Thoracic aorta (tissue), 2 donors: Measurements from ENCODE around the gene ZKSCAN1. TPM values are rescaled to one million over a fixed set of nuclear protein-coding genes. Genes with fewer than 3 reads are reported as not detected.

ENCODE experiments used
- ATAC-seq: fragments of 150-250 bp; one replicate; pipeline ENCODE4 v1.8.0; 2017; ENCODE audit warnings: low read depth; ENCODE audit not compliant: insufficient number of reproducible peaks, low FRiP score
- DNase-seq: peaks from one replicate; pipeline ENCODE4 v3.0.0-alpha.2; 2020; ENCODE audit warnings: low spot score
- H3K27ac ChIP-seq, 2 donors: fragments of 200-600 bp; sonication (generic); 1 replicate in 1 of 2; 2 replicates in 1 of 2; pipeline ENCODE4 v1.5.1; 2016; ENCODE audit warnings: mild to moderate bottlenecking in 2 of 2, moderate library complexity in 2 of 2
- H3K27me3 ChIP-seq: fragments of 200-600 bp; sonication (generic); replicated peaks from 2 replicates; pipeline ENCODE4 v1.6.0; 2016; ENCODE audit warnings: mild to moderate bottlenecking; ENCODE audit not compliant: insufficient read depth
- H3K36me3 ChIP-seq: fragments of 200-600 bp; sonication (generic); one replicate; pipeline ENCODE4 v1.5.1; 2016
- H3K4me1 ChIP-seq, 2 donors: fragments of 200-600 bp; sonication (generic); 1 replicate in 1 of 2; 2 replicates in 1 of 2; pipeline versions ENCODE4 v1.5.1 to v1.6.0; 2016; ENCODE audit warnings: low read depth in 2 of 2, mild to moderate bottlenecking in 1 of 2; ENCODE audit not compliant: control insufficient read depth in 1 of 2
- H3K4me3 ChIP-seq: fragments of 200-600 bp; sonication (generic); 2 replicates; pipeline ENCODE4 v1.5.1; 2016; ENCODE audit warnings: mild to moderate bottlenecking
- H3K9me3 ChIP-seq: fragments of 200-600 bp; sonication (generic); 2 replicates; pipeline ENCODE4 v1.5.1; 2016
- total RNA-seq, 2 donors: library from RNA; depleted of rRNA; stranded (reverse); fragments of >200 nt; gene quantifications; one replicate each; pipeline versions ENCODE4 v1.1.0 to v1.2.3, GENCODE V29; 2016
- TF ChIP-seq, protein P1 (sequence below): fragments of 200-600 bp; sonication (generic); IDR thresholded peaks from one replicate; pipeline ENCODE4 v1.5.1; 2019; ENCODE audit warnings: antibody characterized with exemption

Gene ZKSCAN1
- total RNA-seq, 2 donors from 2014 or later: 25.6 to 42.5 TPM

DNA sequence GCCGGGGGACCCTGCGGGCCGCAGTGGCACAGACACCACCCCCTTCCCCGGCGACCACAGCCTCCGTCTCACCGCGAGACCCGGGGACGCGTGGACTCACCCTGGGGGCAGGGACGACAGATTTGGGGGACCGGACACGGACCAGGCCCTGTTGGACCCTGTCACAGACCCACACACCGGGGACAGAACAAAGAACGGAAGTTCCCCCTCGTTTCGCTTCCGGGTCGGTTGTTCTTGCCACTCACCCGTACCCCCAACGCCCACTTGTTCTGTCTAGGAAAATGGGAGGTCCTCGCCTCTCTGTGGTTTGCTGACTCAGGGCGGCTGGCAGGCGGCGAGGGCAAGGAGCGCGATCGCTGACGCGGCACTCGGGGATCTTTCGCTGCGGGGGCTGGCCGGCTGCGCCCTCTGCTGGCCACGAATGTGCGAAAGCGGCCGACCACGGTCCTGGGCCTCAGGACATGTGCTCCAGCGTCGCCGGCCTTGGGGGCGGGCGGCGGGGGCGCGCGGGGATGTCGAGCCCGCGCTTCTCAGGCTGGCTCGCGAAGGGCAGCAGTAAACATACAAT is 66.2 kb downstream of the ZKSCAN1 start, which contains the start of gene ZNF3:
ZNF3 (minus strand) TSS at position 189 of the 568 bp plus-strand sequence. CDS start 4,366 bp downstream, outside the sequence.
- ATAC-seq (peak; percentile 97), DNase-seq (peak; percentile 97)
- TF ChIP-seq, protein P1, sequence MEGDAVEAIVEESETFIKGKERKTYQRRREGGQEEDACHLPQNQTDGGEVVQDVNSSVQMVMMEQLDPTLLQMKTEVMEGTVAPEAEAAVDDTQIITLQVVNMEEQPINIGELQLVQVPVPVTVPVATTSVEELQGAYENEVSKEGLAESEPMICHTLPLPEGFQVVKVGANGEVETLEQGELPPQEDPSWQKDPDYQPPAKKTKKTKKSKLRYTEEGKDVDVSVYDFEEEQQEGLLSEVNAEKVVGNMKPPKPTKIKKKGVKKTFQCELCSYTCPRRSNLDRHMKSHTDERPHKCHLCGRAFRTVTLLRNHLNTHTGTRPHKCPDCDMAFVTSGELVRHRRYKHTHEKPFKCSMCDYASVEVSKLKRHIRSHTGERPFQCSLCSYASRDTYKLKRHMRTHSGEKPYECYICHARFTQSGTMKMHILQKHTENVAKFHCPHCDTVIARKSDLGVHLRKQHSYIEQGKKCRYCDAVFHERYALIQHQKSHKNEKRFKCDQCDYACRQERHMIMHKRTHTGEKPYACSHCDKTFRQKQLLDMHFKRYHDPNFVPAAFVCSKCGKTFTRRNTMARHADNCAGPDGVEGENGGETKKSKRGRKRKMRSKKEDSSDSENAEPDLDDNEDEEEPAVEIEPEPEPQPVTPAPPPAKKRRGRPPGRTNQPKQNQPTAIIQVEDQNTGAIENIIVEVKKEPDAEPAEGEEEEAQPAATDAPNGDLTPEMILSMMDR: peak; percentile 95
- peaks cover 19 to 34% of the 10 kb centered on the region in 2 donors for H3K4me1 ChIP-seq
- H3K36me3 ChIP-seq: peaks cover 10% of the 10 kb centered on the region
- peak within 1 kb of the TSS; percentile 80 for H3K4me3 ChIP-seq
- H3K27me3 ChIP-seq: no peaks in the 10 kb centered on the region
- H3K27ac ChIP-seq: peak within 1 kb of the TSS; percentile 70 to 86
- no peaks in the 10 kb centered on the region for H3K9me3 ChIP-seq

DNA sequence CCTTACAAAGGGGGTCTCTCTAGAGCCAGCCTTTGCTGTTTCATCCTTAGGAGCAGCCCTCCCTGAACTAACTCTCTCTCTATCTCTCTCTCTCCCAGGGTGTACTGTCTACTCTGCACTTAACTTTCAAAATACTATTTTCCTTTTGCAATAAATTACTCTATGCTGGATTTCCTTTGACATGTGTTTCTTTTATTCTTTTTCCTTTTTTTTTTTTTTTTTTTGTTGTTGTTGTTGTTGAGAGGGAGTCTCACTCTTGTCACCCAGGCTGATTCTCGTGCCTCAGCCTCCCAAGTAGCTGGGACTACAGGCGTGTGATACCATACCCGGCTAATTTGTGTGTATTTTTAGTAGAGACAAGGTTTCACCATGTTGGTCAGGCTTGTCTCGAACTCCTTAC is 67.6 kb downstream of the ZKSCAN1 start:
- peaks cover 20 to 35% of the 10 kb centered on the region in 2 donors for H3K4me1 ChIP-seq
- no peaks in the 10 kb centered on the region for H3K9me3 ChIP-seq

DNA sequence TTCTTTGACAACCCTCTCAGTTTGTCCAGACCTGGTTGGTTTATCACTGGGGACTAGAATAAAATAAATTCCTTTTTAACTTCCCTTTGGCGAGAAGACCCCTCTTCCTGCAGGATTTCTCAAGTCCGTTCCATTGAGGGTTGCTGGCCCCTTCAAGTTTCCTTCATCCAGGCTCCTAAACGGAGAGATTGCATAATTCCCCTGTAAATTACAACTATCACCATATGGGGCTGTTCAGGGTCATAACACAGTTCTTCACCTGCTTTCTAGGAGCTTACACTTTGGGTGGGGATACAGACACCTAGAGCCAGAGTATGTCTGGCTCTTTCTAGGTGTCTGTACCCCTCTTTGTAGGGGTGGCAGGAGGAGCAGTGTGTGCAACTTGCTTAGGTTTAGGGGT is 70.1 kb downstream of the ZKSCAN1 start:
- no peak overlapping the region for H3K4me3 ChIP-seq
- no peaks in the 10 kb centered on the region for H3K9me3 ChIP-seq
- peaks cover 19 to 31% of the 10 kb centered on the region in 2 donors for H3K4me1 ChIP-seq
- H3K36me3 ChIP-seq: no peaks in the 10 kb centered on the region
- ATAC-seq: no peak
- H3K27ac ChIP-seq: no peak overlapping the region
- TF ChIP-seq, protein P1: no peak
- DNase-seq: no peak
- H3K27me3 ChIP-seq: no peaks in the 10 kb centered on the region

More for the DNA sequence above, 67.6 kb downstream of the ZKSCAN1 start:
- H3K27me3 ChIP-seq: no peaks in the 10 kb centered on the region
- TF ChIP-seq, protein P1: no peak
- no peak for DNase-seq
- ATAC-seq: no peak
- peaks cover 2% of the 10 kb centered on the region for H3K36me3 ChIP-seq
- H3K4me3 ChIP-seq: no peak overlapping the region
- H3K27ac ChIP-seq: no peak overlapping the region

DNA sequence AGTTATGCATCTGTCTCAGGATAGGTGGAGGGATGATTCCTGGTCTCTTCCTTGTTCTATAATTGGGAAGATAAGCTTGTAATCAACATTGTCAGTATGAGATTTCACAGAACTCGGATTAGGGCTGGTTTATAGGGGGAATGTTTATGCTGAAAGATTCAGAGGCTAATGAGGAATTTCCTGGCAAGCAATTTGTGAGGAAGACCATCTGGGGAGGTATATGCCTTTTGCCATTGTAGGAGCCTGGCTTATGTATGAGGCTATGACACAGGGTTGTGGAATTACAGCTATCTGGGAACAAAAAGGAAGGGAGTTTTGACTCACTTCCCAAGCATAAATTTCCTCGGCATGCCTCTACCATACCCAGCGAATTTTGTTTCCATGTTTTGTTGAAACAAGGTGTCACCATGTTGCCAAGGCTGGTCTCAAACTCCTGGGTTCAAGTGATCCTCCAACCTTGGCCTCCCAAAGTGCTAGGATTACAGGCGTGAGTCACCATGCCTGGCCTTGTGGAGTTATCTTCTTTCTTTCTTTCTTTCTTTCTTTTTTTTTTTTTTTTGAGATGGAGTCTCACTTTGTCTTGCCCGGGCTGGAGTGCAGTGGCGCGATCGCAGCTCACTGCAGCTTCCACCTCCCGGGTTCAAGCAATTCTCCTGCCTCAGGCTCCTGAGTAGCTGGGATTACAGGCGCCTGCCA is 71.8 kb downstream of the ZKSCAN1 start:
- DNase-seq: no peak
- ATAC-seq: no peak
- no peaks in the 10 kb centered on the region for H3K27me3 ChIP-seq
- H3K27ac ChIP-seq: peak overlapping the region in 1 of 2 donors; percentile 72
- H3K9me3 ChIP-seq: no peaks in the 10 kb centered on the region
- TF ChIP-seq, protein P1: no peak
- H3K4me1 ChIP-seq: peaks cover 12 to 22% of the 10 kb centered on the region in 2 donors
- H3K36me3 ChIP-seq: peaks cover 16% of the 10 kb centered on the region
- H3K4me3 ChIP-seq: no peak overlapping the region

DNA sequence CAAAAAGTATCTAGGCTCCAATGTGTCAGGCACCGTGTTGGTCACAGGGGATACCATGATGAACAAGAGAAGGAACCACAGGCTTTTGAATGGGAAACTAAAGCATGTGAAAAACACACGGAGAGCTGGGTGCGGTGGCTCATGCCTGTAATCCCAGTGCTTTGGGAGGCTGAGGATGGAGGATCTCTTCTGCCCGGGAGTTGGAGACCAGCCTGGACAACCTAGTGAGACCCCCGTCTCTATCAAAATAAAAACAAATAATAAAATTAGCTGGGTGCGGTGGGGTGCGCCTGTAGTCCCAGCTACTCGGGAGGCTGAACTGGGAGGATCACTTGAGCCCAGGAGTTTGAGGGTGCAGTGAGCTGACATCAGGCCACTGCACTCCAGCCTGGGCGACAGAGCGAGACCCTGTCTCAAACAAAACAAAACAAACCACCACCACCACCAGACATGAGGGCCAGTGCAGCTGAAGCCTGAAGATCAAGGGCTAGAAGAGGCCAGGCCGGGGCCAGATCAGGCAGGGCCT is 72.8 kb downstream of the ZKSCAN1 start:
- DNase-seq: no peak
- Histone ChIP-seq H3K9me3 (no peaks in the 10 kb centered on the region), H3K27ac (peak overlapping the region; percentile 72), H3K27me3 (no peaks in the 10 kb centered on the region), H3K4me3 (peak overlapping the region; percentile 80), H3K4me1 (peaks cover 11 to 15% of the 10 kb centered on the region in 2 donors), H3K36me3 (peaks cover 21% of the 10 kb centered on the region)
- TF ChIP-seq, protein P1: no peak
- no peak for ATAC-seq
